K562 (cell line): ENCODE measurements around the gene CBX4. TPM values are rescaled to one million over a fixed set of nuclear protein-coding genes. Genes with fewer than 3 reads are reported as not detected.

Source experiments
- ATAC-seq: fragments of 200-7000 bp; cut with Tn5 transposase; 3 replicates; pipeline ENCODE4 v1.9.1; 2020; ENCODE audit warnings: moderate library complexity
- BruUV-seq: library from RNA; stranded (reverse); fragments of 400-500 nt; replicated peaks from 2 replicates; lab custom pipeline; 2021; lab: Mats Ljungman, UMichigan
- CTCF ChIA-PET: fragments of 300-600 bp; formaldehyde crosslinking; extraction: SDS; loops from one replicate; lab custom pipeline; 2021; ENCODE audit warnings: low intra/inter-chr PET ratio; lab: Yijun Ruan, JAX
- POLR2A ChIA-PET: fragments of 300-600, 350-650 bp; sonication (Branson Sonifier 250); formaldehyde crosslinking; extraction: SDS; loops from one replicate; lab custom pipeline; 2021; ENCODE audit warnings: antibody characterized with exemption, inconsistent platforms; lab: Yijun Ruan, JAX
- DNase-seq, 4 experiments: peaks; one replicate each; pipeline versions ENCODE4 v3.0.0 to v3.0.0-alpha.2; 2011 to 2018; ENCODE audit warnings: low spot score in 3 of 4, mixed read lengths in 3 of 4; ENCODE audit errors: extremely low read depth in 1 of 4
- FAIRE-seq: peaks from 2 replicates; lab custom pipeline; 2011; peaks lifted over from hg19 to GRCh38; lab: Jason Lieb, UNC
- H2AFZ ChIP-seq: 2 replicates; pipeline ENCODE4 v1.6.0; 2011; ENCODE audit warnings: low read depth, low read length, control low read depth, inconsistent platforms
- H3K27ac ChIP-seq: fragments of 200-600 bp; 3 replicates; pipeline ENCODE4 v1.8.0; 2011; ENCODE audit warnings: low read depth, mild to moderate bottlenecking, control low read depth, inconsistent platforms, low read length, moderate library complexity, mixed read lengths; ENCODE audit errors: extremely low read depth
- H3K27me3 ChIP-seq, 2 experiments: fragments of 300-600 bp in 1 of 2; 2 replicates in 1 of 2; 3 replicates in 1 of 2; pipeline versions ENCODE4 v1.6.0 to v1.8.0; 2011; ENCODE audit warnings: inconsistent platforms in 2 of 2, low read length in 2 of 2, mild to moderate bottlenecking in 1 of 2, mixed read lengths in 1 of 2, moderate library complexity in 1 of 2; ENCODE audit not compliant: control insufficient read depth in 2 of 2, insufficient read depth in 2 of 2
- H3K36me3 ChIP-seq: fragments of 300-600 bp; 3 replicates; pipeline ENCODE4 v1.8.0; 2011; ENCODE audit warnings: mild to moderate bottlenecking, low read length, inconsistent platforms; ENCODE audit not compliant: control insufficient read depth, insufficient read depth
- H3K4me1 ChIP-seq, 2 experiments: fragments of 200-600 bp in 1 of 2; replicated peaks in 1 of 2; 2 replicates in 1 of 2; 3 replicates in 1 of 2; pipeline versions ENCODE4 v1.5.1 to v1.8.0; 2011; ENCODE audit warnings: inconsistent platforms in 2 of 2, low read length in 2 of 2, mild to moderate bottlenecking in 1 of 2, mixed read lengths in 1 of 2, moderate library complexity in 1 of 2; ENCODE audit not compliant: control insufficient read depth in 2 of 2, insufficient read depth in 2 of 2
- H3K4me2 ChIP-seq: 2 replicates; pipeline ENCODE4 v1.6.1; 2011; ENCODE audit warnings: low read length, control low read depth, inconsistent platforms, mixed read lengths; ENCODE audit not compliant: insufficient read depth
- H3K4me3 ChIP-seq: fragments of 200-600 bp; sonication (generic), shearing (Covaris generic); 2 replicates; pipeline ENCODE4 v1.5.1; 2016; ENCODE audit warnings: control low read depth, inconsistent platforms
- H3K79me2 ChIP-seq: fragments of 200-600 bp; 3 replicates; pipeline ENCODE4 v1.8.0; 2011; ENCODE audit warnings: low read length, inconsistent platforms; ENCODE audit not compliant: control insufficient read depth, insufficient read depth
- H3K9ac ChIP-seq, 2 experiments: 2 replicates each; pipeline versions ENCODE4 v1.6.0 to v1.6.1; 2011; ENCODE audit warnings: low read depth in 2 of 2, low read length in 2 of 2, control low read depth in 1 of 2, inconsistent platforms in 1 of 2, mild to moderate bottlenecking in 1 of 2, mixed read lengths in 1 of 2; ENCODE audit not compliant: insufficient read depth in 1 of 2
- H3K9me1 ChIP-seq: one replicate; pipeline ENCODE4 v1.6.0; 2011; ENCODE audit warnings: inconsistent platforms, mild to moderate bottlenecking, low read length, moderate library complexity; ENCODE audit not compliant: control insufficient read depth, insufficient read depth
- H3K9me3 ChIP-seq: replicated peaks from 2 replicates; pipeline ENCODE4 v1.5.1; 2011; ENCODE audit warnings: low read depth, low read length, inconsistent platforms; ENCODE audit not compliant: control insufficient read depth, insufficient read depth
- H4K20me1 ChIP-seq: replicated peaks from 2 replicates; pipeline ENCODE4 v1.6.1; 2011; ENCODE audit warnings: low read length, inconsistent platforms, mixed read lengths; ENCODE audit not compliant: control insufficient read depth, insufficient read depth
- ARID3A ChIP-seq: IDR thresholded peaks from 2 replicates; pipeline ENCODE4 v1.6.1; 2012; ENCODE audit warnings: low read depth, low read length, improper control_type of control experiment, borderline replicate concordance
- EP300 ChIP-seq: IDR thresholded peaks from 2 replicates; pipeline ENCODE4 v1.6.1; 2012; ENCODE audit warnings: low read length, improper control_type of control experiment
- EZH2 ChIP-seq: IDR thresholded peaks from 2 replicates; pipeline ENCODE4 v1.6.1; 2012; ENCODE audit warnings: low read depth, mild to moderate bottlenecking, inconsistent platforms, low read length, borderline replicate concordance
- FOXJ3 ChIP-seq: sonication (generic); formaldehyde crosslinking; IDR thresholded peaks from 2 replicates; pipeline ENCODE4 v1.4.0; 2020; ENCODE audit warnings: mild to moderate bottlenecking, missing genetic modification reagents
- MLLT1 ChIP-seq, 2 experiments: fragments of 450-650 bp; IDR thresholded peaks; 2 replicates each; pipeline ENCODE4 v1.6.1; 2016
- NCOA6 ChIP-seq: fragments of 450-650 bp; IDR thresholded peaks from 2 replicates; pipeline ENCODE4 v1.6.1; 2017; ENCODE audit warnings: mild to moderate bottlenecking
- NFRKB ChIP-seq: fragments of 450-650 bp; IDR thresholded peaks from 2 replicates; pipeline ENCODE4 v1.6.1; 2016; ENCODE audit warnings: low read depth
- PCBP1 ChIP-seq: fragments of 200-400 bp; formaldehyde crosslinking; IDR thresholded peaks from 2 replicates; pipeline ENCODE4 v1.6.1; 2018; ENCODE audit warnings: mild to moderate bottlenecking, low read depth, low read length; ENCODE audit not compliant: poor library complexity, severe bottlenecking
- PRPF4 ChIP-seq: fragments of 200-400 bp; formaldehyde crosslinking; IDR thresholded peaks from one replicate; pipeline ENCODE4 v1.6.1; 2017; ENCODE audit warnings: low read length, low read depth, mild to moderate bottlenecking; ENCODE audit not compliant: insufficient read depth, poor library complexity, severe bottlenecking
- SIRT6 ChIP-seq: IDR thresholded peaks from one replicate; pipeline ENCODE4 v1.6.1; 2012; ENCODE audit warnings: low read depth, mild to moderate bottlenecking, control low read depth, inconsistent platforms, low read length, moderate library complexity
- ZNF324 ChIP-seq: fragments of 250-450 bp; sonication (Bioruptor Pico); IDR thresholded peaks from 2 replicates; pipeline ENCODE4 v1.4.0; 2020; ENCODE audit warnings: mild to moderate bottlenecking
- ZNF57 ChIP-seq: fragments of 450-650 bp; formaldehyde crosslinking; IDR thresholded peaks from 2 replicates; pipeline ENCODE4 v1.4.0; 2020; ENCODE audit warnings: mild to moderate bottlenecking, moderate library complexity
- ZNF778 ChIP-seq: fragments of 450-650 bp; formaldehyde crosslinking; IDR thresholded peaks from 2 replicates; pipeline ENCODE4 v1.4.0; 2020; ENCODE audit warnings: mild to moderate bottlenecking, moderate library complexity
- WGBS: fragments of 100-300 bp; shearing (Covaris generic); methylation state at CpG from one replicate; pipeline ENCODE4 v1.1.6; 2016; ENCODE audit warnings: low coverage, mixed read lengths; ENCODE audit not compliant: insufficient coverage; ENCODE audit errors: missing lambda C conversion rate; 5-methylcytosine and 5-hydroxymethylcytosine counted together
- in situ Hi-C: fragments of 300-500 bp; cut with MboI; formaldehyde crosslinking; loops from 4 replicates; pipeline ENCODE4 v1.15.0; 2018; ENCODE audit warnings: inconsistent platforms, mixed read lengths
- intact Hi-C: fragments of 100-400 bp; cut with micrococcal nuclease; formaldehyde crosslinking; loops from 2 replicates; pipeline ENCODE4 v1.14.2; 2022
- polyA plus RNA-seq, 8 experiments: library from polyadenylated mRNA; depleted of rRNA in 4 of 8; stranded (reverse) in 5 of 8; unstranded in 3 of 8; fragments of >200 nt; fragmentation: Nextera tagmentation in 2 of 8; fragmentation: Illumina TruSeq in 1 of 8; extraction: Ambion mirVana in 2 of 8; extraction: Trizol in 1 of 8; gene quantifications; 2 replicates each; pipeline versions ENCODE4 v1.2.1 to v1.2.3, GENCODE V29; 2011 to 2014; ENCODE audit warnings: inconsistent platforms in 1 of 8, missing spikeins in 1 of 8
- total RNA-seq, 7 experiments: library from RNA; depleted of rRNA in 6 of 7; stranded (reverse); fragments of >200 nt in 6 of 7; fragmentation: Illumina TruSeq in 2 of 7; extraction: Trizol in 2 of 7; gene quantifications; 2 replicates each; pipeline versions ENCODE4 v1.2.1 to v1.2.3, GENCODE V29; 2011 to 2021; ENCODE audit warnings: low replicate concordance in 1 of 7
- TF ChIP-seq, protein P1 (sequence below): sonication (generic); formaldehyde crosslinking; IDR thresholded peaks from 2 replicates; pipeline ENCODE4 v1.8.1; 2023; ENCODE audit warnings: mild to moderate bottlenecking, missing genetic modification reagents
- TF ChIP-seq, protein P2 (sequence below): sonication (generic); formaldehyde crosslinking; IDR thresholded peaks from 2 replicates; pipeline ENCODE4 v1.5.0; 2020; ENCODE audit warnings: missing genetic modification reagents

The CBX4 gene
- total and polyA plus RNA-seq, 9 of the 15 experiments (the other 6 are each of a cell fraction or from before 2014, with no cell fraction given): 0.98 to 50.5 (median 10.0) TPM

DNA sequence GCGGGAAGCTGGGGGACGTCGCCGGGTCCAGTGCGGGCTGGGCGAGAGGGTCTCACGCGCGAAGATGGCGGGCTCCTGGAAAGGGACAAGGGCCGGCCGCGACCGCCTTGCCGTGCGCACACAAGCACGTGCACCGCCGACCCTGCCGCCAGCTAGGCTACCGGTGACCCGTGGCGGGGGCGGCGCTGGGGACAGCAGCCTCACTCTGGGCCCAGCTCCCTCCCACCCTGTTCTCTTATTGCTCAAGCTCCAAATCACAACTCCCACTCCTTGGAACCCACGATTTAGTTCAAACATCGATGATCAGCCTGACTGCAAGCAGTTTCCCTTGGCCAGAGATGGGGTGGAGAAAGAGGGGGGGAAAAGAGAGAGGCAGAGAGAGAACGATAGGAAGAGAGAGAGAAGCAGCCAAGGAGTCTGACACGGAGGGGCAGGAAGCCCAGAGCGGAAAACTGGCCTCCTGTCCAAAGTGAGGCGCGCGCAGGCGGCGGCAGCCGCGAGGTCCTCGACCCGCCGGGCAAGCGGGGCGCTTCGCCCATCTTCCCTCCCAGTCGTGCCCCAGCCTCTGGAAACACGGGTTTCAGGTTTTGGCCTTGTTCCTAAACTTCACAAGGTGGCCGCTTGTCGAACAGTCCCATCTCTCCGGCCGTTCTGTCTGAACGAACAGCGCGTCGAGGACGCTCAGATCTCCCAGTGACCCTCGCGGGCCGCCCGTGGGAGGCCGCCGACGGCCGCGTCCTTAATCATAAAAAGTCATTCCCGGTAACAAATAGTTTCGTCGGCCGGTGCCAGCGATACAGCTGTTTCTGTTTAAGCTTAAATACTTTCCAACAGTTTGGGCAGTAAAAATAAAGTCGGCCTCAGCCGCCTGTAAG, 40.7 kb downstream of the CBX4 start:
- no peak overlapping the region for H3K4me2 ChIP-seq
- H3K27ac ChIP-seq: no peak overlapping the region
- ATAC-seq (no peak), FAIRE-seq (peak; percentile 68), DNase-seq (no peak)
- intact Hi-C loops (loop anchor here (5.0 kb wide), 1 partner anchor 39 kb away; the partner anchor contains the start of gene CBX4), in situ Hi-C loops (no loop called here)
- no TSS peak for BruUV-seq
- WGBS: 79% methylated on average over 39 of the region's 70 CpGs
- peaks cover 30 to 78% of the 10 kb centered on the region in 2 experiments for H3K4me1 ChIP-seq
- H3K4me3 ChIP-seq: no peak overlapping the region
- POLR2A ChIA-PET: interaction anchor here (1.1 to 2.1 kb wide), 4 partner anchors 10 to 38 kb away, joined by 5 to 18 read pairs (median 8); no protein-coding TSS in a partner anchor
- CTCF ChIA-PET: interaction anchor here (0.6 kb wide), 1 partner anchor 9 kb away, joined by 3 read pairs; no protein-coding TSS in a partner anchor
- peak overlapping the region in 1 of 2 experiments; percentile 23; a peak in 1 of 4 replicates for H3K9ac ChIP-seq
- H3K9me1 ChIP-seq: no peaks in the 10 kb centered on the region
- H3K36me3 ChIP-seq: peaks cover 18% of the 10 kb centered on the region; the same call in 2 of the 3 replicates
- no peaks in the 10 kb centered on the region for H3K27me3 ChIP-seq
- 0 out of 2 replicates have a peak overlapping the region, but pooled peaks have one; percentile 30 for H2AFZ ChIP-seq
- no peaks in the 10 kb centered on the region for H4K20me1 ChIP-seq
- H3K79me2 ChIP-seq: peaks cover 20% of the 10 kb centered on the region
- H3K9me3 ChIP-seq: peaks cover 3% of the 10 kb centered on the region
- peak in 1 of 2 experiments; percentile 42; a peak in 1 of 4 replicates for TF ChIP-seq MLLT1 (IDR thresholded peaks at IDR 0.05)
- no peak for TF ChIP-seq SIRT6
- TF ChIP-seq ZNF57: no peak
- TF ChIP-seq FOXJ3: no peak
- TF ChIP-seq EP300: no peak
- no peak for TF ChIP-seq PRPF4
- no peak for TF ChIP-seq NCOA6
- peak; percentile 30 for TF ChIP-seq PCBP1
- TF ChIP-seq, protein P1, sequence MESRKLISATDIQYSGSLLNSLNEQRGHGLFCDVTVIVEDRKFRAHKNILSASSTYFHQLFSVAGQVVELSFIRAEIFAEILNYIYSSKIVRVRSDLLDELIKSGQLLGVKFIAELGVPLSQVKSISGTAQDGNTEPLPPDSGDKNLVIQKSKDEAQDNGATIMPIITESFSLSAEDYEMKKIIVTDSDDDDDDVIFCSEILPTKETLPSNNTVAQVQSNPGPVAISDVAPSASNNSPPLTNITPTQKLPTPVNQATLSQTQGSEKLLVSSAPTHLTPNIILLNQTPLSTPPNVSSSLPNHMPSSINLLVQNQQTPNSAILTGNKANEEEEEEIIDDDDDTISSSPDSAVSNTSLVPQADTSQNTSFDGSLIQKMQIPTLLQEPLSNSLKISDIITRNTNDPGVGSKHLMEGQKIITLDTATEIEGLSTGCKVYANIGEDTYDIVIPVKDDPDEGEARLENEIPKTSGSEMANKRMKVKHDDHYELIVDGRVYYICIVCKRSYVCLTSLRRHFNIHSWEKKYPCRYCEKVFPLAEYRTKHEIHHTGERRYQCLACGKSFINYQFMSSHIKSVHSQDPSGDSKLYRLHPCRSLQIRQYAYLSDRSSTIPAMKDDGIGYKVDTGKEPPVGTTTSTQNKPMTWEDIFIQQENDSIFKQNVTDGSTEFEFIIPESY (CRISPR knock-in tag): peak; percentile 91
- TF ChIP-seq EZH2: no peak
- no peak for TF ChIP-seq NFRKB
- TF ChIP-seq ZNF778: no peak
- TF ChIP-seq ARID3A: no peak
- TF ChIP-seq, protein P2, sequence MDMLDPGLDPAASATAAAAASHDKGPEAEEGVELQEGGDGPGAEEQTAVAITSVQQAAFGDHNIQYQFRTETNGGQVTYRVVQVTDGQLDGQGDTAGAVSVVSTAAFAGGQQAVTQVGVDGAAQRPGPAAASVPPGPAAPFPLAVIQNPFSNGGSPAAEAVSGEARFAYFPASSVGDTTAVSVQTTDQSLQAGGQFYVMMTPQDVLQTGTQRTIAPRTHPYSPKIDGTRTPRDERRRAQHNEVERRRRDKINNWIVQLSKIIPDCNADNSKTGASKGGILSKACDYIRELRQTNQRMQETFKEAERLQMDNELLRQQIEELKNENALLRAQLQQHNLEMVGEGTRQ (CRISPR knock-in tag): no peak
- TF ChIP-seq ZNF324: no peak
